SK-N-SH (cell line): ENCODE data around the gene HOXA5. TPM values are rescaled to one million over a fixed set of nuclear protein-coding genes. Genes with fewer than 3 reads are reported as not detected.

ENCODE experiments used
- CTCF ChIA-PET: fragments of 300-600, 350-600 bp; formaldehyde crosslinking; extraction: SDS; loops from one replicate; lab custom pipeline; 2021; lab: Yijun Ruan, JAX
- POLR2A ChIA-PET: fragments of 350-600 bp; sonication (Branson Sonifier 250); formaldehyde crosslinking; extraction: SDS; loops from one replicate; lab custom pipeline; 2020; ENCODE audit warnings: antibody characterized with exemption, inconsistent platforms; lab: Yijun Ruan, JAX
- DNase-seq: peaks from one replicate; pipeline ENCODE4 v3.0.0; 2012
- H2AFZ ChIP-seq: fragments of 200-600 bp; sonication (generic); 2 replicates; pipeline ENCODE4 v1.8.1; 2016; ENCODE audit warnings: antibody characterized with exemption, mild to moderate bottlenecking, low read depth
- H3F3A ChIP-seq: fragments of 200-600 bp; sonication (generic); replicated peaks from 2 replicates; pipeline ENCODE3; 2016; ENCODE audit warnings: antibody characterized with exemption, mild to moderate bottlenecking; ENCODE audit not compliant: insufficient read depth
- H3K27ac ChIP-seq, 2 experiments: fragments of 200-500 bp in 1 of 2; fragments of 200-600 bp in 1 of 2; sonication (Bioruptor generic) in 1 of 2; sonication (generic), shearing (Covaris generic) in 1 of 2; 2 replicates each; pipeline versions ENCODE4 v1.5.1 to v1.6.1; 2014 to 2016; ENCODE audit warnings: low read depth in 2 of 2, inconsistent platforms in 1 of 2, low read length in 1 of 2, mild to moderate bottlenecking in 1 of 2, mixed read lengths in 1 of 2
- H3K27me3 ChIP-seq: fragments of 200-600 bp; sonication (generic), shearing (Covaris generic); 2 replicates; pipeline ENCODE4 v1.6.1; 2016; ENCODE audit warnings: mixed run types; ENCODE audit not compliant: insufficient read depth
- H3K36me3 ChIP-seq, 2 experiments: fragments of 200-500 bp in 1 of 2; fragments of 200-600 bp in 1 of 2; sonication (Bioruptor generic) in 1 of 2; sonication (generic) in 1 of 2; replicated peaks in 1 of 2; 2 replicates each; pipeline versions ENCODE3 to v1.5.1; 2014 to 2016; ENCODE audit warnings: low read length in 1 of 2, mild to moderate bottlenecking in 1 of 2; ENCODE audit not compliant: insufficient read depth in 2 of 2, control insufficient read depth in 1 of 2
- H3K4me1 ChIP-seq, 2 experiments: fragments of 200-500 bp in 1 of 2; fragments of 200-600 bp in 1 of 2; sonication (Bioruptor generic) in 1 of 2; sonication (generic), shearing (Covaris generic) in 1 of 2; 2 replicates each; pipeline versions ENCODE4 v1.5.1 to v1.6.1; 2014 to 2016; ENCODE audit warnings: low read depth in 1 of 2, low read length in 1 of 2, mixed run types in 1 of 2; ENCODE audit not compliant: insufficient read depth in 2 of 2, control insufficient read depth in 1 of 2
- H3K4me2 ChIP-seq: fragments of 200-600 bp; sonication (generic), shearing (Covaris generic); 2 replicates; pipeline ENCODE4 v1.6.1; 2017; ENCODE audit warnings: mixed run types
- H3K4me3 ChIP-seq, 2 experiments: fragments of 200-500 bp in 1 of 2; fragments of 200-600 bp in 1 of 2; sonication (Bioruptor generic) in 1 of 2; sonication (generic), shearing (Covaris generic) in 1 of 2; 2 replicates each; pipeline versions ENCODE4 v1.5.1 to v1.8.1; 2014 to 2016; ENCODE audit warnings: low read depth in 2 of 2, inconsistent platforms in 1 of 2, low read length in 1 of 2, mild to moderate bottlenecking in 1 of 2, mixed read lengths in 1 of 2, moderate library complexity in 1 of 2
- H3K79me2 ChIP-seq: fragments of 200-600 bp; sonication (generic); 2 replicates; pipeline ENCODE4 v1.8.1; 2017; ENCODE audit warnings: mild to moderate bottlenecking; ENCODE audit not compliant: insufficient read depth
- H3K9ac ChIP-seq: fragments of 200-600 bp; sonication (generic); 2 replicates; pipeline ENCODE4 v1.6.1; 2017; ENCODE audit warnings: mixed run types
- H3K9me2 ChIP-seq: fragments of 200-600 bp; sonication (generic); 2 replicates; pipeline ENCODE4 v1.6.1; 2017; ENCODE audit warnings: mixed run types
- H3K9me3 ChIP-seq: fragments of 200-600 bp; sonication (generic); 2 replicates; pipeline ENCODE4 v1.6.1; 2017; ENCODE audit warnings: mixed run types, mild to moderate bottlenecking, moderate library complexity
- H4K20me1 ChIP-seq: fragments of 200-600 bp; sonication (generic); 2 replicates; pipeline ENCODE4 v1.6.1; 2017; ENCODE audit warnings: mild to moderate bottlenecking, mixed run types; ENCODE audit not compliant: insufficient read depth
- EZH2phosphoT487 ChIP-seq: fragments of 200-600 bp; sonication (generic); IDR thresholded peaks from 2 replicates; pipeline ENCODE4 v1.6.1; 2017; ENCODE audit warnings: low read depth, mixed run types, mild to moderate bottlenecking, antibody characterized with exemption, moderate library complexity, borderline replicate concordance
- SMC3 ChIP-seq: IDR thresholded peaks from 2 replicates; pipeline ENCODE4 v1.6.1; 2012; ENCODE audit warnings: low read depth, low read length, improper control_type of control experiment
- TEAD4 ChIP-seq: IDR thresholded peaks from 2 replicates; pipeline ENCODE4 v1.4.0; 2012; ENCODE audit warnings: mild to moderate bottlenecking, borderline replicate concordance; ENCODE audit not compliant: insufficient read depth
- WGBS: methylation state at CpG from one replicate; pipeline ENCODE4 v1.1.6; 2017; ENCODE audit warnings: low lambda C conversion rate; 5-methylcytosine and 5-hydroxymethylcytosine counted together
- polyA plus RNA-seq, 3 experiments: library from polyadenylated mRNA; depleted of rRNA; stranded (reverse); fragments of >200 nt; gene quantifications; 2 replicates each; pipeline ENCODE4 v1.2.3, GENCODE V29; 2012
- TF ChIP-seq, protein P1 (sequence below): IDR thresholded peaks from 2 replicates; pipeline ENCODE4; 2012

The HOXA5 gene
- polyA plus RNA-seq, 1 of the 3 experiments (the other 2 are of a cell fraction): not detected

- DNase-seq: no peak
- WGBS: 15% methylated on average over 13 of the region's 13 CpGs
- Histone ChIP-seq H3K9ac (no peak overlapping the region), H3K4me3 (peak overlapping the region in 1 of 2 experiments; percentile 63; a peak in 1 of 4 replicates), H3K79me2 (no peaks in the 10 kb centered on the region), H3K9me3 (no peaks in the 10 kb centered on the region), H2AFZ (peak overlapping the region; percentile 53; the same call in 1 of the 2 replicates), H3F3A (no peaks in the 10 kb centered on the region), H3K4me1 (peaks cover 0 to 9% of the 10 kb centered on the region in 2 experiments; a peak in 1 of 4 replicates), H3K27me3 (peaks cover 100% of the 10 kb centered on the region), H3K27ac (no peak overlapping the region), H4K20me1 (peaks cover 6% of the 10 kb centered on the region; the same call in 1 of the 2 replicates), H3K9me2 (no peaks in the 10 kb centered on the region), H3K36me3 (no peaks in the 10 kb centered on the region), H3K4me2 (peak overlapping the region; percentile 76)
- ChIA-PET POLR2A (interaction anchor here (1.0 kb wide), 1 partner anchor 11 kb away, joined by 3 read pairs; no protein-coding TSS in a partner anchor), CTCF (interaction anchor here (0.6 to 10.9 kb wide), 51 partner anchors 9 to 1257 kb away, joined by 3 to 270 read pairs (median 4); partner anchors contain the start of genes HOXA10, HOXA4, HOXA7 and HOXA9)
- TF ChIP-seq TEAD4 (no peak), SMC3 (no peak)
Measured at GRCh38 chr7:27149842-27150567, 6.5 kb upstream of the HOXA5 start.

GRCh38 chr7:27148756-27149641, 5.5 kb upstream of the HOXA5 start:
- no peaks in the 10 kb centered on the region for H3K79me2 ChIP-seq
- no peak overlapping the region for H3K9ac ChIP-seq
- ChIA-PET POLR2A (interaction anchor here (0.6 to 1.0 kb wide), 2 partner anchors 12 to 52 kb away, joined by 3 read pairs; no protein-coding TSS in a partner anchor), CTCF (interaction anchor here (0.7 to 10.9 kb wide), 21 partner anchors 8 to 1058 kb away, joined by 3 to 270 read pairs (median 4); partner anchors contain the start of genes HOXA10, HOXA7 and HOXA9)
- DNase-seq: no peak
- H3K27ac ChIP-seq: no peak overlapping the region
- H3K9me2 ChIP-seq: no peaks in the 10 kb centered on the region
- peaks cover 4 to 10% of the 10 kb centered on the region in 2 experiments; a peak in 1 of 4 replicates for H3K4me1 ChIP-seq
- H3K27me3 ChIP-seq: peaks cover 100% of the 10 kb centered on the region
- H3K4me2 ChIP-seq: no peak overlapping the region
- H3K4me3 ChIP-seq: no peak overlapping the region
- no peaks in the 10 kb centered on the region for H3K36me3 ChIP-seq
- no peak overlapping the region for H2AFZ ChIP-seq
- TF ChIP-seq, protein P1, sequence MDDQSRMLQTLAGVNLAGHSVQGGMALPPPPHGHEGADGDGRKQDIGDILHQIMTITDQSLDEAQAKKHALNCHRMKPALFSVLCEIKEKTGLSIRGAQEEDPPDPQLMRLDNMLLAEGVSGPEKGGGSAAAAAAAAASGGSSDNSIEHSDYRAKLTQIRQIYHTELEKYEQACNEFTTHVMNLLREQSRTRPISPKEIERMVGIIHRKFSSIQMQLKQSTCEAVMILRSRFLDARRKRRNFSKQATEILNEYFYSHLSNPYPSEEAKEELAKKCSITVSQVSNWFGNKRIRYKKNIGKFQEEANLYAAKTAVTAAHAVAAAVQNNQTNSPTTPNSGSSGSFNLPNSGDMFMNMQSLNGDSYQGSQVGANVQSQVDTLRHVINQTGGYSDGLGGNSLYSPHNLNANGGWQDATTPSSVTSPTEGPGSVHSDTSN: no peak
- peak; percentile 68; the same call in 1 of the 2 replicates for TF ChIP-seq EZH2phosphoT487
- H3F3A ChIP-seq: no peaks in the 10 kb centered on the region
- H4K20me1 ChIP-seq: peaks cover 3% of the 10 kb centered on the region; the same call in 1 of the 2 replicates
- no peaks in the 10 kb centered on the region for H3K9me3 ChIP-seq
- WGBS: 15% methylated on average over 18 of the region's 30 CpGs
